ENCODE results near the gene DRGX.

The DRGX gene

DNA sequence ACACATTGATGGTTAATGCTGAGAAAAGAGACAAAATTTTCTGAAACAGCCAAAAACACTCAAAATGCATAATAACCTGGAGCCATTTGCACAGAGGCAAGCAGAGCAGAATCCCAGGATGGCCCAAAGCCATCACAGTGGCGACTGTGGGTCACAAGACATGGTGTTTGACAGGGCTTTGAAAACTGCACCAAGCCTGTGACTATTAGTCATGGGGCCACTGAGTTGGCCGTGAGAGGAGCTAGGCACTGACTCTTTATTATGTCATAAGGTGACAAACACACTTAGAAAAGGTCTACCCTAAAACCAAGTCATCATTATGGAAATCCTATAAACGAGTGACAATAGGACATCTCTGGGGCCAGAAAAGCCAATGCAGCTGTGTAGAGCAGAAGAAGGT, 23.9 kb downstream of the DRGX start (continued):
- TF ChIP-seq ZNF48 (tag by site-specific recombination; IDR thresholded peaks at IDR 0.05) (no peak), ZNF426 (tag by site-specific recombination; IDR thresholded peaks at IDR 0.05) (no peak), ZNF24 (tag by site-specific recombination; IDR thresholded peaks at IDR 0.05) (no peak), ZNF211 (tag by site-specific recombination; IDR thresholded peaks at IDR 0.05; ENCODE audit: low read depth) (no peak), ZNF530 (tag by site-specific recombination; IDR thresholded peaks at IDR 0.05; ENCODE audit: low read depth) (no peak), ZBTB21 (tag by site-specific recombination; IDR thresholded peaks at IDR 0.05) (no peak)
- TF ChIP-seq, protein P1, sequence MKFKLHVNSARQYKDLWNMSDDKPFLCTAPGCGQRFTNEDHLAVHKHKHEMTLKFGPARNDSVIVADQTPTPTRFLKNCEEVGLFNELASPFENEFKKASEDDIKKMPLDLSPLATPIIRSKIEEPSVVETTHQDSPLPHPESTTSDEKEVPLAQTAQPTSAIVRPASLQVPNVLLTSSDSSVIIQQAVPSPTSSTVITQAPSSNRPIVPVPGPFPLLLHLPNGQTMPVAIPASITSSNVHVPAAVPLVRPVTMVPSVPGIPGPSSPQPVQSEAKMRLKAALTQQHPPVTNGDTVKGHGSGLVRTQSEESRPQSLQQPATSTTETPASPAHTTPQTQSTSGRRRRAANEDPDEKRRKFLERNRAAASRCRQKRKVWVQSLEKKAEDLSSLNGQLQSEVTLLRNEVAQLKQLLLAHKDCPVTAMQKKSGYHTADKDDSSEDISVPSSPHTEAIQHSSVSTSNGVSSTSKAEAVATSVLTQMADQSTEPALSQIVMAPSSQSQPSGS (tag by site-specific recombination; IDR thresholded peaks at IDR 0.05; ENCODE audit: low read depth), result no peak
- TF ChIP-seq, protein P2, sequence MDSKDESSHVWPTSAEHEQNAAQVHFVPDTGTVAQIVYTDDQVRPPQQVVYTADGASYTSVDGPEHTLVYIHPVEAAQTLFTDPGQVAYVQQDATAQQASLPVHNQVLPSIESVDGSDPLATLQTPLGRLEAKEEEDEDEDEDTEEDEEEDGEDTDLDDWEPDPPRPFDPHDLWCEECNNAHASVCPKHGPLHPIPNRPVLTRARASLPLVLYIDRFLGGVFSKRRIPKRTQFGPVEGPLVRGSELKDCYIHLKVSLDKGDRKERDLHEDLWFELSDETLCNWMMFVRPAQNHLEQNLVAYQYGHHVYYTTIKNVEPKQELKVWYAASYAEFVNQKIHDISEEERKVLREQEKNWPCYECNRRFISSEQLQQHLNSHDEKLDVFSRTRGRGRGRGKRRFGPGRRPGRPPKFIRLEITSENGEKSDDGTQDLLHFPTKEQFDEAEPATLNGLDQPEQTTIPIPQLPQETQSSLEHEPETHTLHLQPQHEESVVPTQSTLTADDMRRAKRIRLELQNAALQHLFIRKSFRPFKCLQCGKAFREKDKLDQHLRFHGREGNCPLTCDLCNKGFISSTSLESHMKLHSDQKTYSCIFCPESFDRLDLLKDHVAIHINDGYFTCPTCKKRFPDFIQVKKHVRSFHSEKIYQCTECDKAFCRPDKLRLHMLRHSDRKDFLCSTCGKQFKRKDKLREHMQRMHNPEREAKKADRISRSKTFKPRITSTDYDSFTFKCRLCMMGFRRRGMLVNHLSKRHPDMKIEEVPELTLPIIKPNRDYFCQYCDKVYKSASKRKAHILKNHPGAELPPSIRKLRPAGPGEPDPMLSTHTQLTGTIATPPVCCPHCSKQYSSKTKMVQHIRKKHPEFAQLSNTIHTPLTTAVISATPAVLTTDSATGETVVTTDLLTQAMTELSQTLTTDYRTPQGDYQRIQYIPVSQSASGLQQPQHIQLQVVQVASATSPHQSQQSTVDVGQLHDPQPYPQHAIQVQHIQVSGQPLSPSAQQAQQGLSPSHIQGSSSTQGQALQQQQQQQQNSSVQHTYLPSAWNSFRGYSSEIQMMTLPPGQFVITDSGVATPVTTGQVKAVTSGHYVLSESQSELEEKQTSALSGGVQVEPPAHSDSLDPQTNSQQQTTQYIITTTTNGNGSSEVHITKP (tag by site-specific recombination; IDR thresholded peaks at IDR 0.05), result no peak

DNA sequence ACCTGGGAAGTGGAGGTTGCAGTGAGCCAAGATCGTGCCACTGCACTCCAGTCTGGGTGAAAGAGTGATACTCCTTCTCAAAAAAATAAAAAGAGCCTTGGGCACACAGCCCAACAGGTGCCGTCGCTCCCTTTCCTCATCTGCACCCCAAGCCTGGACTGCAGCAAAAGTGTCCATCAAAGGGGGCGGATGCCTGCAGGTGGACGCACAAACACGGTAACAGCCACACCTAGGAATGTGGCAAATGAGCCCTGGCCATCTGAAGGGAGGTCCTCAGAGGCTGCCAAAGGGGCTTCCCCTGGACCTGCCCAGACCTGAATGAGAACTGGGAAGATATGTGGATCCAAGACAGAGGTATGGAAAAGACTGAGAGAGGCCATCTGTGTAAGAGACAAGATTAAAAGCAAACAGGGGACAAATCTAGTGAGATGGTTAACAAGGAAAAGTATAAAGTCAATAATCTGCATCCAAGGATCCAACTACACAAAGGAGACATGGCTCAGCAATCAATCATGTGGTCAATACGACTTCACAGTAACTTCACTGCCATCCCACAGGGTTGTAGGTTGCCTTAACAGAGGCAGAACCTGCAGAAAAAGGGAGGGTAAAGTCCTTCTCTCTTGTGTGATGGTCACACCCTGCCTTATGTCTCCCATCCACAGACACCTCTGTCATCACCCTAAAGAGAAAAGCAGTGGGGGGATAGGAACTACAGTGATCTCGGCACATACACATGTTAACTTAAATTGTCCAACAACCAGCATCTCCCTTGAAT, 25.4 kb downstream of the DRGX start:
- Histone ChIP-seq H3K27ac (ENCODE audit: extremely low read depth, low read depth, low read length) (no peak overlapping the region), H3K4me3 (ENCODE audit: low read depth, low read length) (no peak overlapping the region), H3K36me3 (ENCODE audit: control insufficient read depth in 2 of 2, insufficient read depth in 1 of 2, low read length in 2 of 2) (no peaks in the 10 kb centered on the region), H3K4me1 (ENCODE audit: control insufficient read depth, insufficient read depth, low read length) (no peaks in the 10 kb centered on the region), H3K9me3 (ENCODE audit: control insufficient read depth, insufficient read depth, low read depth, low read length) (no peaks in the 10 kb centered on the region)
- TF ChIP-seq MZF1 (tag by site-specific recombination; IDR thresholded peaks at IDR 0.05; ENCODE audit: borderline replicate concordance) (no peak), ZNF266 (tag by site-specific recombination; IDR thresholded peaks at IDR 0.05; ENCODE audit: low read depth) (no peak), KLF9 (tag by site-specific recombination; IDR thresholded peaks at IDR 0.05; ENCODE audit: low read depth) (no peak), BCL11A (tag by site-specific recombination; IDR thresholded peaks at IDR 0.05; ENCODE audit: low read depth) (no peak), ZNF558 (tag by site-specific recombination; IDR thresholded peaks at IDR 0.05) (no peak), SP7 (tag by site-specific recombination; IDR thresholded peaks at IDR 0.05) (no peak), ZNF48 (tag by site-specific recombination; IDR thresholded peaks at IDR 0.05) (no peak), ZNF555 (tag by site-specific recombination; conservative IDR thresholded peaks at IDR 0.05) (no peak), ZBTB48 (tag by site-specific recombination; IDR thresholded peaks at IDR 0.05) (no peak)
- TF ChIP-seq, protein P3, sequence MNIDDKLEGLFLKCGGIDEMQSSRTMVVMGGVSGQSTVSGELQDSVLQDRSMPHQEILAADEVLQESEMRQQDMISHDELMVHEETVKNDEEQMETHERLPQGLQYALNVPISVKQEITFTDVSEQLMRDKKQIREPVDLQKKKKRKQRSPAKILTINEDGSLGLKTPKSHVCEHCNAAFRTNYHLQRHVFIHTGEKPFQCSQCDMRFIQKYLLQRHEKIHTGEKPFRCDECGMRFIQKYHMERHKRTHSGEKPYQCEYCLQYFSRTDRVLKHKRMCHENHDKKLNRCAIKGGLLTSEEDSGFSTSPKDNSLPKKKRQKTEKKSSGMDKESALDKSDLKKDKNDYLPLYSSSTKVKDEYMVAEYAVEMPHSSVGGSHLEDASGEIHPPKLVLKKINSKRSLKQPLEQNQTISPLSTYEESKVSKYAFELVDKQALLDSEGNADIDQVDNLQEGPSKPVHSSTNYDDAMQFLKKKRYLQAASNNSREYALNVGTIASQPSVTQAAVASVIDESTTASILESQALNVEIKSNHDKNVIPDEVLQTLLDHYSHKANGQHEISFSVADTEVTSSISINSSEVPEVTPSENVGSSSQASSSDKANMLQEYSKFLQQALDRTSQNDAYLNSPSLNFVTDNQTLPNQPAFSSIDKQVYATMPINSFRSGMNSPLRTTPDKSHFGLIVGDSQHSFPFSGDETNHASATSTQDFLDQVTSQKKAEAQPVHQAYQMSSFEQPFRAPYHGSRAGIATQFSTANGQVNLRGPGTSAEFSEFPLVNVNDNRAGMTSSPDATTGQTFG (tag by site-specific recombination; IDR thresholded peaks at IDR 0.05; ENCODE audit: borderline replicate concordance), result no peak
- TF ChIP-seq, protein P4, sequence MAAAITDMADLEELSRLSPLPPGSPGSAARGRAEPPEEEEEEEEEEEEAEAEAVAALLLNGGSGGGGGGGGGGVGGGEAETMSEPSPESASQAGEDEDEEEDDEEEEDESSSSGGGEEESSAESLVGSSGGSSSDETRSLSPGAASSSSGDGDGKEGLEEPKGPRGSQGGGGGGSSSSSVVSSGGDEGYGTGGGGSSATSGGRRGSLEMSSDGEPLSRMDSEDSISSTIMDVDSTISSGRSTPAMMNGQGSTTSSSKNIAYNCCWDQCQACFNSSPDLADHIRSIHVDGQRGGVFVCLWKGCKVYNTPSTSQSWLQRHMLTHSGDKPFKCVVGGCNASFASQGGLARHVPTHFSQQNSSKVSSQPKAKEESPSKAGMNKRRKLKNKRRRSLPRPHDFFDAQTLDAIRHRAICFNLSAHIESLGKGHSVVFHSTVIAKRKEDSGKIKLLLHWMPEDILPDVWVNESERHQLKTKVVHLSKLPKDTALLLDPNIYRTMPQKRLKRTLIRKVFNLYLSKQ (tag by site-specific recombination; IDR thresholded peaks at IDR 0.05; ENCODE audit: borderline replicate concordance), result no peak
- CTCF ChIA-PET, result no interaction called here
- POLR2A ChIA-PET, result no interaction called here

Measured in HEK293 (cell line).